ENCODE measurements around the gene OSCP1.

Gene OSCP1

DNA sequence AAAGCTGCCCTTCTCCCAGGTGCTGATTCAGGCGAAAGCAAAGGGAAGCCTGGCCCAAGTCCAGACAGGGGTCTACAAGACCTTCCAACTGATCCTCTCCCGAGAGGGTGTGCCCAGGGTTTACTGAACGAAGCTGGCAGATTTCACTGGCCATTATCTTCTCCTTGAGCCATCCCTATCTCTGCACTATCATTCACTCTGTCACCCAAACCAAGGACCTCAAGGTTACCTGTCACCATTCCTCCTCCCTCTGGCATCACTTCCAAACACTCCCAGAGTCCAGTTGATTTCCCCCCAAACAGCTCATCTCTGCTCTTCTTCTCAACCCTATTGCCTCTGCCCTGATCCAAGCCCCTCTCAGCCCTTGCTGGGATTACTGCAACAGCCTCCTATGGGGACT, 69.5 kb downstream of the OSCP1 start:
- DNase-seq, result no peak

DNA sequence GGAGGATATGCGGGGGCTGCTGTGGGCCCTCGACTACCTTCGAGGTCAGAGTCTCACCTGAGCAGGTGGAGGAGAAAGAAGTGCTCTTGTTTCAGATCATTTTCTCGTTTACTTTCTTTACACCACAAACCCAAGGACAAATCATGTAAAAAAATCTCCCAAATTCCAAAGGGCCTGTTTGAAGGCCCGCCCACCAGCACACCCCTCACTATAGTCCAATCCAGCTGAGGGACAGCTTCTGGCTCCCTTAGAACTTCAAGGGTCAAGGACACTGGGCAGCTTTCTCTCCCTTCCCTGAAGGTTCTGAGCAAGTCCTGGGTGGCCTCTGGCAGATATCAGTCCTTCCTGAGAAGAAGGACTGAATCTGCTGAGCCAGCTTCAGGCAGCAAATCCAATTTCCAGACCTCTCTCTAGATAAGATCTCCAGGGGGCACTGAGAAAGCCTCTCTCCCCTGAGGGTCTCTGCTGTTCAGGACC, 70.1 kb downstream of the OSCP1 start:
- no peak for DNase-seq

DNA sequence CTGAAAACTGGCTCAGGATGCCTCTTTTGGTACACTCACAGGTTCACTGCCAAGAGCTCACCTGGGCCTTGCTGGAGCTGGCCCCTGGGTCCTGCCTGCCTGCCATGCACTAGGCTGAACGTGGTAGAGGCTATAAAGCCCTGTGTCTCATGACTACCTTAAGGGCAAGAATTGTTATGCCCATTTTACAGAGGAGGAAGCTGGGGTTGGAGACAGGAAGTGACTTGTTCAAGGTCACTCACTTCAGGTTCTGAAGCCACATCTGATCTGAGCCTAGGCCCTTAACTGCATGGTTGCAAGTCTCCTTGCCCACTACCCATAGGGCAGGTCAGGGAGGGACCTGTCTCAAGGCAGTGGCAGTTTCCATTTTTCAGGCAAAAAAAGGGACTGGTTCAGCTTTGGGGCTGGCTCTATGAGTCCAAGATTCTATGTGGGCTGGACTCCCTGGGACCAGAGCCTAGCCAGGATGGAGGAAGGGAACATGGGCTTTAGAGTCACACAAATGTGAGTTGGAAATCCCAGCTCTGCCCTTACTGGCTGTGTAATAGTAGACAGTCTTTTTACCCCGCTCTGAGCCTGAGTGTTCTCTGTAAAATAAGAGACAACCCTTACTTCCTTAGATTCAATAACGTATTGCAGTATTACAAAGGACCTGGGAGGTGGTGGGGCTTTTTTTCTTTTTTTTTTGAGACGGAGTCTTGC, 72.3 kb downstream of the OSCP1 start:
- DNase-seq, result no peak

DNA sequence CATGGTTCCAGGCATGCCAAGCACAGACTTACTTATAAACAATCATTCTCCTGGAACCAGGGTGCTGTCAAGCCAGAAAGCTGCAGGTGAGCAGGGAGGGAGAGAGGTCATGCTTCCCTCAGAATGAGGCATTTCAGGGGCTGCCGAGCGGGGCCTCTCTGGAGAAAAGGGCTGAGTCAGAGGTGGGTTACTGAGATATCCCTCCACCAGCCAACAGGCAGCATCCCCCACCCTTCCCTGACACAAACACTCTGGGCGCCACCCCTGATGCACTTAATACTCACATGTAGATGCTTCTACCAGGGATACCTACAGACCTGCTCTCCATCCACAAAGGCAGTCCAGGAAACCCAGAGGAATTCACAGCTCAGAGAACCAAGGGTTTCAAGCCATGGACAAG, 77.6 kb downstream of the OSCP1 start:
- DNase-seq, result no peak

DNA sequence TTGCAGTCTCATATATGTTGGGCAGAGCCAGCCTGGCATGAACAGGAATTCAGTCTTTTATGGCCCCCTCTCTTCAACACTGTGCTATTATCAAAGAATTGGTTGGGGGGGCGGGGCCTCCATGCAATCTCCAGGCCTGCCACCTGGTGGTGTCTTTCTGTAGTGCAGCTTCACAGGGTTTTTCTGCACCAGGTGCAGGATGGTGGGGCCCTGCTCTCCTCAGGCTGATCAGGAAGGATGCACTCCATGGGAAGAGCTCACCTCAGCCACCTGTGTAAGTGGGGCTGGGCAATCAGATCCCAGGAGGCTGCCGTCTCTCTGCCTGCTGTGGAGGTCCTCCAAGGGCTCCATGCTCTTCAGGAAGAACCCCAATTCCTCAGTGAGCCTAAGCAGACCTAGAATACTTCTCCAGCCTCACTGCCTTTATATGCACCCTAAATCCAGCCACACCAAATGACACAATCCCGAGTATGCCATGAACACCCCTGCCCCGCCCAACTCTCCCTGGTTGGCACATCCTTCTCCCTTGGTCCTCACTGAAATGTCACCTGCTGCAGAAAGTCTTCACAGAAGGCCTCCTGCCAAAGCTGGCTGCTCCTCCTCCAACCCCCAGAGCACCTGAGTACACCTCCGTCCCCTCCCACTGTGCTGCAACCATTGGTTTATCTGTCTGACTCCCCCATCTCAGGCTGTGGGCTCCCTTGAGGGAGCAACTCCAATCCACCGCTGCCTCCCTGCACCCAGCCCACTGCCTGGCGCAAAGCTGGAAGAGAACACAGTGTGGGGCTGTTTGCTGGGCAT, 81.0 kb downstream of the OSCP1 start:
- peak; percentile 80 to 86 for DNase-seq

Data from activated CD4-positive, alpha-beta T cell treated with anti-CD3 and anti-CD28 coated beads, Interleukin-2, amount 50 U/mL, for 4 hours (primary cell).